K562 (cell line): ENCODE data around the gene PTH2. TPM values are rescaled to one million over a fixed set of nuclear protein-coding genes. Genes with fewer than 3 reads are reported as not detected.
A peak's percentile ranks its signal among the peaks of the same experiment; 100 is the strongest.

Source experiments
- ATAC-seq: fragments of 200-7000 bp; cut with Tn5 transposase; 3 replicates; pipeline ENCODE4 v1.9.1; 2020; ENCODE audit warnings: moderate library complexity
- BruUV-seq: library from RNA; stranded (reverse); fragments of 400-500 nt; replicated peaks from 2 replicates; lab custom pipeline; 2021; lab: Mats Ljungman, UMichigan
- CTCF ChIA-PET: fragments of 300-600 bp; formaldehyde crosslinking; extraction: SDS; loops from one replicate; lab custom pipeline; 2021; ENCODE audit warnings: low intra/inter-chr PET ratio; lab: Yijun Ruan, JAX
- POLR2A ChIA-PET: fragments of 300-600, 350-650 bp; sonication (Branson Sonifier 250); formaldehyde crosslinking; extraction: SDS; loops from one replicate; lab custom pipeline; 2021; ENCODE audit warnings: antibody characterized with exemption, inconsistent platforms; lab: Yijun Ruan, JAX
- DNase-seq, 4 experiments: peaks; one replicate each; pipeline versions ENCODE4 v3.0.0 to v3.0.0-alpha.2; 2011 to 2018; ENCODE audit warnings: low spot score in 3 of 4, mixed read lengths in 3 of 4; ENCODE audit errors: extremely low read depth in 1 of 4
- FAIRE-seq: peaks from 2 replicates; lab custom pipeline; 2011; peaks lifted over from hg19 to GRCh38; lab: Jason Lieb, UNC
- H2AFZ ChIP-seq: 2 replicates; pipeline ENCODE4 v1.6.0; 2011; ENCODE audit warnings: low read depth, low read length, control low read depth, inconsistent platforms
- H3K27ac ChIP-seq: fragments of 200-600 bp; 3 replicates; pipeline ENCODE4 v1.8.0; 2011; ENCODE audit warnings: low read depth, mild to moderate bottlenecking, control low read depth, inconsistent platforms, low read length, moderate library complexity, mixed read lengths; ENCODE audit errors: extremely low read depth
- H3K27me3 ChIP-seq, 2 experiments: fragments of 300-600 bp in 1 of 2; 2 replicates in 1 of 2; 3 replicates in 1 of 2; pipeline versions ENCODE4 v1.6.0 to v1.8.0; 2011; ENCODE audit warnings: inconsistent platforms in 2 of 2, low read length in 2 of 2, mild to moderate bottlenecking in 1 of 2, mixed read lengths in 1 of 2, moderate library complexity in 1 of 2; ENCODE audit not compliant: control insufficient read depth in 2 of 2, insufficient read depth in 2 of 2
- H3K36me3 ChIP-seq: fragments of 300-600 bp; 3 replicates; pipeline ENCODE4 v1.8.0; 2011; ENCODE audit warnings: mild to moderate bottlenecking, low read length, inconsistent platforms; ENCODE audit not compliant: control insufficient read depth, insufficient read depth
- H3K4me1 ChIP-seq, 2 experiments: fragments of 200-600 bp in 1 of 2; replicated peaks in 1 of 2; 2 replicates in 1 of 2; 3 replicates in 1 of 2; pipeline versions ENCODE4 v1.5.1 to v1.8.0; 2011; ENCODE audit warnings: inconsistent platforms in 2 of 2, low read length in 2 of 2, mild to moderate bottlenecking in 1 of 2, mixed read lengths in 1 of 2, moderate library complexity in 1 of 2; ENCODE audit not compliant: control insufficient read depth in 2 of 2, insufficient read depth in 2 of 2
- H3K4me2 ChIP-seq: 2 replicates; pipeline ENCODE4 v1.6.1; 2011; ENCODE audit warnings: low read length, control low read depth, inconsistent platforms, mixed read lengths; ENCODE audit not compliant: insufficient read depth
- H3K4me3 ChIP-seq: fragments of 200-600 bp; sonication (generic), shearing (Covaris generic); 2 replicates; pipeline ENCODE4 v1.5.1; 2016; ENCODE audit warnings: control low read depth, inconsistent platforms
- H3K79me2 ChIP-seq: fragments of 200-600 bp; 3 replicates; pipeline ENCODE4 v1.8.0; 2011; ENCODE audit warnings: low read length, inconsistent platforms; ENCODE audit not compliant: control insufficient read depth, insufficient read depth
- H3K9ac ChIP-seq, 2 experiments: 2 replicates each; pipeline versions ENCODE4 v1.6.0 to v1.6.1; 2011; ENCODE audit warnings: low read depth in 2 of 2, low read length in 2 of 2, control low read depth in 1 of 2, inconsistent platforms in 1 of 2, mild to moderate bottlenecking in 1 of 2, mixed read lengths in 1 of 2; ENCODE audit not compliant: insufficient read depth in 1 of 2
- H3K9me1 ChIP-seq: one replicate; pipeline ENCODE4 v1.6.0; 2011; ENCODE audit warnings: inconsistent platforms, mild to moderate bottlenecking, low read length, moderate library complexity; ENCODE audit not compliant: control insufficient read depth, insufficient read depth
- H3K9me3 ChIP-seq: replicated peaks from 2 replicates; pipeline ENCODE4 v1.5.1; 2011; ENCODE audit warnings: low read depth, low read length, inconsistent platforms; ENCODE audit not compliant: control insufficient read depth, insufficient read depth
- H4K20me1 ChIP-seq: replicated peaks from 2 replicates; pipeline ENCODE4 v1.6.1; 2011; ENCODE audit warnings: low read length, inconsistent platforms, mixed read lengths; ENCODE audit not compliant: control insufficient read depth, insufficient read depth
- ARNT ChIP-seq, 2 experiments: fragments of 450-650 bp; IDR thresholded peaks; 2 replicates each; pipeline ENCODE4 v1.6.1; 2016; ENCODE audit warnings: mild to moderate bottlenecking in 1 of 2
- BRCA1 ChIP-seq, 2 experiments: fragments of 450-650 bp in 1 of 2; sonication (generic) in 1 of 2; formaldehyde crosslinking in 1 of 2; IDR thresholded peaks; 2 replicates each; pipeline versions ENCODE4 v1.5.0 to v1.6.1; 2017 to 2020; ENCODE audit warnings: mild to moderate bottlenecking in 1 of 2, missing genetic modification reagents in 1 of 2
- CBFB ChIP-seq: sonication (generic); formaldehyde crosslinking; IDR thresholded peaks from 2 replicates; pipeline ENCODE4 v1.4.0; 2020; ENCODE audit warnings: mild to moderate bottlenecking, missing genetic modification reagents
- CEBPG ChIP-seq, 3 experiments: fragments of 200-800 bp in 1 of 3; sonication (Bioruptor generic) in 1 of 3; sonication (generic) in 1 of 3; formaldehyde crosslinking in 1 of 3; IDR thresholded peaks in 2 of 3; conservative IDR thresholded peaks in 1 of 3; 2 replicates each; pipeline versions ENCODE4 v1.6.1 to v1.8.0; 2016 to 2022; ENCODE audit warnings: missing compliant biosample characterization in 2 of 3, missing genetic modification characterization in 2 of 3, mild to moderate bottlenecking in 1 of 3, missing genetic modification reagents in 1 of 3
- EGR1 ChIP-seq: fragments of 450-650 bp; conservative IDR thresholded peaks from 2 replicates; pipeline ENCODE4 v1.6.1; 2017; ENCODE audit warnings: mild to moderate bottlenecking
- HDAC1 ChIP-seq, 2 experiments: fragments of 450-650 bp; IDR thresholded peaks; 2 replicates each; pipeline ENCODE4 v1.6.1; 2016 to 2017; ENCODE audit warnings: inconsistent platforms in 1 of 2, mild to moderate bottlenecking in 1 of 2, moderate library complexity in 1 of 2
- RB1 ChIP-seq: fragments of 450-650 bp; IDR thresholded peaks from 2 replicates; pipeline ENCODE4 v1.6.1; 2017; ENCODE audit warnings: low read depth, mild to moderate bottlenecking
- RCOR1 ChIP-seq, 2 experiments: IDR thresholded peaks; 2 replicates each; pipeline ENCODE4 v1.6.1; 2012; ENCODE audit warnings: low read depth in 2 of 2, low read length in 2 of 2, borderline replicate concordance in 1 of 2, improper control_type of control experiment in 1 of 2
- TGIF2 ChIP-seq: sonication (generic); formaldehyde crosslinking; IDR thresholded peaks from 2 replicates; pipeline ENCODE4 v1.8.1; 2022; ENCODE audit warnings: mild to moderate bottlenecking, missing genetic modification reagents, moderate library complexity
- THRB ChIP-seq: fragments of 450-650 bp; formaldehyde crosslinking; conservative IDR thresholded peaks from 2 replicates; pipeline ENCODE4 v1.4.0; 2022; ENCODE audit warnings: mild to moderate bottlenecking, missing genetic modification characterization
- TOE1 ChIP-seq, 2 experiments: fragments of 450-650 bp in 1 of 2; sonication (generic) in 1 of 2; formaldehyde crosslinking in 1 of 2; IDR thresholded peaks; 2 replicates each; pipeline versions ENCODE4 v1.7.1 to v1.8.0; 2016 to 2022; ENCODE audit warnings: borderline replicate concordance in 2 of 2, mild to moderate bottlenecking in 2 of 2, antibody characterized with exemption in 1 of 2, inconsistent platforms in 1 of 2, low read depth in 1 of 2, missing genetic modification reagents in 1 of 2, moderate library complexity in 1 of 2
- USF1 ChIP-seq: sonication (generic); formaldehyde crosslinking; IDR thresholded peaks from 2 replicates; pipeline ENCODE4 v1.9.0; 2022; ENCODE audit warnings: mild to moderate bottlenecking, missing genetic modification reagents
- ZNF212 ChIP-seq: fragments of 450-650 bp; formaldehyde crosslinking; IDR thresholded peaks from 2 replicates; pipeline ENCODE4 v1.4.0; 2020; ENCODE audit warnings: mild to moderate bottlenecking
- ZNF217 ChIP-seq: sonication (generic); formaldehyde crosslinking; IDR thresholded peaks from 2 replicates; pipeline ENCODE4 v1.8.0; 2022; ENCODE audit warnings: mild to moderate bottlenecking, missing genetic modification reagents
- ZNF24 ChIP-seq: fragments of 450-650 bp; IDR thresholded peaks from 2 replicates; pipeline ENCODE4 v1.6.1; 2016
- ZNF384 ChIP-seq: IDR thresholded peaks from 2 replicates; pipeline ENCODE4 v1.6.1; 2012; ENCODE audit warnings: low read depth, low read length, improper control_type of control experiment
- ZNF561 ChIP-seq: fragments of 450-650 bp; formaldehyde crosslinking; conservative IDR thresholded peaks from 2 replicates; pipeline ENCODE4 v1.4.0; 2020; ENCODE audit warnings: mild to moderate bottlenecking, moderate library complexity
- ZNF766 ChIP-seq: fragments of 200-800 bp; sonication (Bioruptor generic); conservative IDR thresholded peaks from 2 replicates; pipeline ENCODE4 v1.6.1; 2016; ENCODE audit warnings: missing genetic modification characterization, missing compliant biosample characterization
- ZZZ3 ChIP-seq: fragments of 450-650 bp; IDR thresholded peaks from 2 replicates; pipeline ENCODE4 v1.6.1; 2016; ENCODE audit warnings: antibody characterized with exemption, mild to moderate bottlenecking, moderate library complexity
- WGBS: fragments of 100-300 bp; shearing (Covaris generic); methylation state at CpG from one replicate; pipeline ENCODE4 v1.1.6; 2016; ENCODE audit warnings: low coverage, mixed read lengths; ENCODE audit not compliant: insufficient coverage; ENCODE audit errors: missing lambda C conversion rate; 5-methylcytosine and 5-hydroxymethylcytosine counted together
- in situ Hi-C: fragments of 300-500 bp; cut with MboI; formaldehyde crosslinking; loops from 4 replicates; pipeline ENCODE4 v1.15.0; 2018; ENCODE audit warnings: inconsistent platforms, mixed read lengths
- intact Hi-C: fragments of 100-400 bp; cut with micrococcal nuclease; formaldehyde crosslinking; loops from 2 replicates; pipeline ENCODE4 v1.14.2; 2022
- polyA plus RNA-seq, 8 experiments: library from polyadenylated mRNA; depleted of rRNA in 4 of 8; stranded (reverse) in 5 of 8; unstranded in 3 of 8; fragments of >200 nt; fragmentation: Nextera tagmentation in 2 of 8; fragmentation: Illumina TruSeq in 1 of 8; extraction: Ambion mirVana in 2 of 8; extraction: Trizol in 1 of 8; gene quantifications; 2 replicates each; pipeline versions ENCODE4 v1.2.1 to v1.2.3, GENCODE V29; 2011 to 2014; ENCODE audit warnings: inconsistent platforms in 1 of 8, missing spikeins in 1 of 8
- total RNA-seq, 7 experiments: library from RNA; depleted of rRNA in 6 of 7; stranded (reverse); fragments of >200 nt in 6 of 7; fragmentation: Illumina TruSeq in 2 of 7; extraction: Trizol in 2 of 7; gene quantifications; 2 replicates each; pipeline versions ENCODE4 v1.2.1 to v1.2.3, GENCODE V29; 2011 to 2021; ENCODE audit warnings: low replicate concordance in 1 of 7

PTH2 gene
- total and polyA plus RNA-seq, 9 of the 15 experiments (the other 6 are each of a cell fraction or from before 2014, with no cell fraction given), result 1.3 TPM; not detected in 8

DNA sequence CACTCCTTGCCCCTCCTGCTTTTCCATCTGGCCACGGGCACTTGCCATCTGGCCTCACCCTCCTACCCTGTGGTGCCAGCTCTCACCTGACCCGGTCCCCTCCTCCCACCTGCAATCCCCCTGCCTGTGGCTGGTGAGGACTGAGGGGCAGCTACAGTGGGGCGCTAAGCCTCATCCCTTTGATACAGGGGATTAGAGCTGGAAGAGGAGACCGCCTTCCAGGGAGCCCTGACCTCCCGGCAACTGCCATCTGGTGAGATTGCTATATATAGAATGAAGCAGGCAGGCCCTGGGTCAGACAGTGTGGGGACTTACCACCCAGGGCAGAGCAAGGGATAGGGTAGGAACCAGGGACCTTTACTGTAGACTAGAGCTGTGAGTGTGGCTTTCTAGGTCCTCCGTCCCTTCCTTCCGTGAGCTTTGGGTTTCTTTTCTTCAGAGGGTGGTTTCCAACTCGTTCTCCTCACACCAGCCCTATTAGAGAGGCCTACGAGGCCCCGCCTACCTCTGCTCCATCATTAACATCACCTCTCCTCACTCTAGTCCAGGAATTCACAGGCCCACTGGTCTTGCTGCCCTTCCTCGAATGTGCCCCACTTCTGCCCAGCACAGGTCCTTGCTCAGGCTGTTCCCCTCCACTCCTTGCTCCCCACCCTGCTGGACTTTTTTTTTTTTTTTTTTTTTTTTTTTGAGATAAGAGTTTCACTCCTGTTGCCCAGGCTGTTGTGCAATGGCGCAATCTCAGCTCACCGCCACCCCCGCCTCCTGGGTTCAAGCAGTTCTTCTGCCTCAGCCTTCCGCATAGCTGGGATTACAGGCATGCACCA is 27.4 kb downstream of the PTH2 start:
- ChIA-PET CTCF (no interaction called here), POLR2A (interaction anchor here (0.9 kb wide), 1 partner anchor 58 kb away, joined by 3 read pairs; no protein-coding TSS in a partner anchor)
- ATAC-seq (no peak), FAIRE-seq (no peak), DNase-seq (peak in 1 of 4 experiments; percentile 8)
- no TSS peak for BruUV-seq
- H3K9me3 ChIP-seq, result no peaks in the 10 kb centered on the region
- no peak overlapping the region for H3K4me3 ChIP-seq
- H3K27ac ChIP-seq, result no peak overlapping the region
- H3K79me2 ChIP-seq, result no peaks in the 10 kb centered on the region
- no peaks in the 10 kb centered on the region for H3K9me1 ChIP-seq
- H4K20me1 ChIP-seq, result no peaks in the 10 kb centered on the region
- H3K9ac ChIP-seq, result peak overlapping the region in 1 of 2 experiments; percentile 72; a peak in 2 of 4 replicates
- intact Hi-C loops (no loop called here), in situ Hi-C loops (no loop called here)
- H3K4me2 ChIP-seq, result no peak overlapping the region
- no peaks in the 10 kb centered on the region for H3K36me3 ChIP-seq
- H3K27me3 ChIP-seq, result no peaks in the 10 kb centered on the region
- H2AFZ ChIP-seq, result no peak overlapping the region
- 32% methylated on average over 14 of the region's 15 CpGs for WGBS
- H3K4me1 ChIP-seq, result peaks cover 7 to 30% of the 10 kb centered on the region in 2 experiments; a peak in 4 of 5 replicates
- TF ChIP-seq EGR1, result peak; percentile 36
- TF ChIP-seq ZNF384, result peak; percentile 60
- TF ChIP-seq BRCA1 (IDR thresholded peaks at IDR 0.05), result no peak
- no peak for TF ChIP-seq BRCA1 (CRISPR knock-in tag; IDR thresholded peaks at IDR 0.05)
- TF ChIP-seq HDAC1 (IDR thresholded peaks at IDR 0.05), result 0 out of 4 replicates have a peak, but pooled peaks of 1 of the 2 experiments have one; percentile 14
- no peak for TF ChIP-seq ARNT (IDR thresholded peaks at IDR 0.05)
- no peak for TF ChIP-seq TGIF2 (CRISPR knock-in tag)
- no peak for TF ChIP-seq RB1
- TF ChIP-seq THRB (CRISPR knock-in tag), result no peak
- peak; percentile 44; the same call in 1 of the 2 replicates for TF ChIP-seq CEBPG (CRISPR knock-in tag; IDR thresholded peaks at IDR 0.05)
- peak; percentile 59 to 67; a peak in 3 of 4 replicates for TF ChIP-seq CEBPG (tag; conservative IDR thresholded peaks at IDR 0.05 in 1 of 2, IDR thresholded peaks at IDR 0.05 in 1 of 2)
- no peak for TF ChIP-seq ZNF212
- no peak for TF ChIP-seq ZNF561 (CRISPR knock-in tag)
- no peak for TF ChIP-seq ZNF217 (CRISPR knock-in tag)
- TF ChIP-seq USF1 (CRISPR knock-in tag), result no peak
- no peak for TF ChIP-seq ZNF766
- TF ChIP-seq ZZZ3, result no peak
- TF ChIP-seq CBFB (CRISPR knock-in tag), result no peak
- TF ChIP-seq TOE1 (IDR thresholded peaks at IDR 0.05; ENCODE audit: borderline replicate concordance), result no peak
- no peak for TF ChIP-seq TOE1 (CRISPR knock-in tag; IDR thresholded peaks at IDR 0.05; ENCODE audit: borderline replicate concordance, low read depth)
- TF ChIP-seq RCOR1 (IDR thresholded peaks at IDR 0.05; ENCODE audit: borderline replicate concordance in 1 of 2, low read depth in 2 of 2, low read length in 2 of 2), result peak in 1 of 2 experiments; percentile 64; a peak in 2 of 4 replicates
- TF ChIP-seq ZNF24, result no peak
